Spinal cord (tissue), 10 donors: ENCODE measurements around the gene PANX1. TPM values are rescaled to one million over a fixed set of nuclear protein-coding genes. Genes with fewer than 3 reads are reported as not detected.

Experiments
- DNase-seq, 6 donors: peaks; one replicate each; pipeline versions ENCODE4 v3.0.0 to v3.0.0-alpha.2; 2013 to 2015; ENCODE audit warnings: low spot score in 6 of 6, low read depth in 4 of 6
- H3K27ac ChIP-seq: one replicate; pipeline ENCODE4 v1.5.1; 2013; ENCODE audit warnings: low read depth, low read length, control low read depth
- H3K27me3 ChIP-seq: one replicate; pipeline ENCODE4 v1.6.1; 2013; ENCODE audit warnings: low read length; ENCODE audit not compliant: control insufficient read depth, insufficient read depth
- H3K36me3 ChIP-seq: one replicate; pipeline ENCODE4 v1.6.1; 2013; ENCODE audit warnings: low read length; ENCODE audit not compliant: control insufficient read depth, insufficient read depth
- H3K4me1 ChIP-seq: one replicate; pipeline ENCODE4 v1.6.1; 2013; ENCODE audit warnings: low read length; ENCODE audit not compliant: control insufficient read depth, insufficient read depth
- H3K4me3 ChIP-seq: one replicate; pipeline ENCODE4 v1.5.1; 2013; ENCODE audit warnings: low read depth, low read length, control low read depth
- H3K9me3 ChIP-seq: one replicate; pipeline ENCODE4 v1.6.1; 2013; ENCODE audit warnings: low read length; ENCODE audit not compliant: control insufficient read depth, insufficient read depth
- WGBS: methylation state at CpG from one replicate; pipeline ENCODE4 v1.1.5; 2013; ENCODE audit warnings: missing lambda C conversion rate; ENCODE audit not compliant: insufficient coverage; 5-methylcytosine and 5-hydroxymethylcytosine counted together
- polyA plus RNA-seq, 2 donors: library from polyadenylated mRNA; unstranded; fragments of 120-200 nt; gene quantifications; one replicate each; pipeline ENCODE4 v1.2.1, GENCODE V29; 2013; ENCODE audit not compliant: insufficient read length in 2 of 2
- total RNA-seq, 2 donors: library from RNA; depleted of rRNA in 1 of 2; stranded (reverse); fragments of 120-200 nt in 1 of 2; fragments of >200 nt in 1 of 2; gene quantifications; one replicate each; pipeline versions ENCODE4 v1.2.3 to v1.2.4, GENCODE V29; 2013 to 2014
- donor health status: healthy.

Gene PANX1
- total and polyA plus RNA-seq, 4 donors, result 29.4 to 69.9 (median 43.3) TPM

DNA sequence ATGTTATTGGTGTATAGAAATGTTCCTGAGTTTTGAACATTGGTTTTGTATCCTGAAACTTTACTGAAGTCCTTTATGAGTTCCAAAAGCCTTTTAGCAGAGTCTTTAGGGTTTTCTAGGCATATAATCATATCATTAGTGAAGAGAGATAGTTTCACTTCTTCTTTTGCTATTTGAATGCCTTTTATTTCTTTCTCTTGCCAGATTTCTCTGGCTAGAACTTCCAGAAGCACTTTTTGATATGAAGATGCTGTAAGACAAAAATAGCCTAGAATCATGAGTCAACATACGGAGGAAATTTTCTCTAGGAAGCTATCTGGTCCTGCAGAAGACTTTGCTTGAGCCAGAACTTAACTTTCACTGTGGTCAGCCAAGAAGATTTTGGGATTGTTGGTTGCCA lies 89.1 kb downstream of the PANX1 start:
- H3K27ac ChIP-seq, result no peak overlapping the region
- no peaks in the 10 kb centered on the region for H3K4me1 ChIP-seq
- no peaks in the 10 kb centered on the region for H3K27me3 ChIP-seq
- WGBS, result 100% methylated on average over 1 of the region's 1 CpG
- H3K9me3 ChIP-seq, result no peaks in the 10 kb centered on the region
- H3K4me3 ChIP-seq, result no peak overlapping the region
- H3K36me3 ChIP-seq, result no peaks in the 10 kb centered on the region
- DNase-seq, result no peak

DNA sequence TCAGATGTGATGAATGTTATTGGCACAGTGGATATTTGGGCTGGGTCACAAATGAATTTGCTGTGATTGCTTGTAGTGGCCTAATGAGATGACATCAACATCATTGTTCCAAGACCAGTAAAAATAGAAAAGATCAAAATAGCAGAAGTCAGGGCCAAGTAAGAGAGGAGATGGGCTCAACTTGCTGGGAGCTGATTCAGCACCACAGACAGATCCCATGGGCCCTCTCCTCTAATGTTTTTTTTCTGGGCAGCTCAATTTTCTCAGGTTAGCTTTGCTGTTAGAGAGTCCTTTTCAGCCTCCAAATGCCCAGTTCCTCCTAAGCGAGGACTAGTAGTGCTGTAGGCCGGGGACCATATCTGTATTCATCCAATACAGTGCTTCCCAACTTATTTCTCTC lies 89.7 kb downstream of the PANX1 start:
- Histone ChIP-seq H3K4me1 (no peaks in the 10 kb centered on the region), H3K9me3 (no peaks in the 10 kb centered on the region), H3K27ac (no peak overlapping the region), H3K36me3 (no peaks in the 10 kb centered on the region), H3K27me3 (no peaks in the 10 kb centered on the region), H3K4me3 (no peak overlapping the region)
- WGBS, result no CpG with 5 or more reads among the region's 2 CpGs
- no peak for DNase-seq

DNA sequence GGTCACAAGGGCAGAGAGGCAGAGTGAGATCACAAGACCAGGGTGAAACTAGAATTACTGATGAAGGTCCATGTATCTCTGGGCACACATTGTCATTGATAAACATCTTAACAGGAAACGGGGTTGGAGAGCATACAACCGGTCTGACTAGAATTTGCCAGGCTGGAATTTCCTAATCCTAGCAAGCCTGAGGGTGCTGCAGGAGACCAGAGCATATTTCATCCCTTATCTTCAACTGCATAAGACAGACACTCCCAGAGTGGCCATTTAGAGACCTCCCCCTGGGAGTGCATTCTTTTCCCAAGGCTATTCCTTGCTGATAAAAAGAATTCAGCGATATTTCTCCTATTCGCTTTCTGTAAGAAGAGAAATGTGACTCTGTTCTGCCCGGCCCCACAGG lies 91.1 kb downstream of the PANX1 start:
- Histone ChIP-seq H3K4me1 (no peaks in the 10 kb centered on the region), H3K27ac (no peak overlapping the region), H3K9me3 (no peaks in the 10 kb centered on the region), H3K36me3 (no peaks in the 10 kb centered on the region), H3K4me3 (no peak overlapping the region), H3K27me3 (no peaks in the 10 kb centered on the region)
- 90% methylated on average over 5 of the region's 5 CpGs for WGBS
- DNase-seq, result no peak

DNA sequence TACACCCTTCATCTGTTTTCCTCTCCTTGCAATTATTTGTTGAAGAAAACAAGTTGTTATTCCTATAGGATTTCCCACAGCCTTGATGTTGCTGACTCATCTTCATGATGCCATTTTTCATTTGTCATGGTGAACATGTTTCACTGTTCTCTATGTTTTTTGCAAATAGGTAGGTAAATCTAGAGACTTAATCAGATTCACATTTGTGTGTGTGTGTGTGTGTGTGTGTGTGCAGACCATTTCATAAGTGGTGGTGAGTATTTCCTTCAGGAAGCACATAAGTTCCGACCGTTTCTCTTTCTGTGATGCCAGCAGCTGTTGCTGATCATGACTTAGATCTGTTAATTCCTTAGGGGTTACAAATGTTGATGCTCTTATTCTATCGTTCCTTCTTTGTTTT lies 95.4 kb downstream of the PANX1 start:
- H3K4me1 ChIP-seq, result no peaks in the 10 kb centered on the region
- no peak overlapping the region for H3K27ac ChIP-seq
- no peaks in the 10 kb centered on the region for H3K9me3 ChIP-seq
- no peak for DNase-seq
- no peak overlapping the region for H3K4me3 ChIP-seq
- no peaks in the 10 kb centered on the region for H3K27me3 ChIP-seq
- no peaks in the 10 kb centered on the region for H3K36me3 ChIP-seq
- WGBS, result no CpG with 5 or more reads among the region's 3 CpGs

Other genes with a start within 250 kb of the PANX1 start
- under 1 TPM in 1 of 2 donors, not detected in 1; under 0.01 TPM for gene HEPHL1, start 107.5 kb upstream of the PANX1 start, total RNA-seq
- gene HEPHL1, start 107.5 kb upstream of the PANX1 start, polyA plus RNA-seq, result under 1 TPM in 1 of 2 donors, not detected in 1; 0.06 TPM
- gene IZUMO1R, start 175.7 kb downstream of the PANX1 start, total RNA-seq, result under 1 TPM in 1 of 2 donors, not detected in 1; 0.28 TPM
- gene IZUMO1R, start 175.7 kb downstream of the PANX1 start, polyA plus RNA-seq, result under 1 TPM in 1 of 2 donors, not detected in 1; 0.27 TPM